Nephron progenitor cell (in vitro differentiated cells): ENCODE results near the gene PRPF38B.

Experiments
- DNase-seq: peaks from one replicate; pipeline ENCODE4 v3.0.0; 2021
- H3K27ac Mint-ChIP-seq: 2 replicates; pipeline ENCODE4 v1.8.0; 2021; ENCODE audit warnings: mild to moderate bottlenecking, moderate library complexity, mixed read lengths
- H3K27me3 Mint-ChIP-seq: 2 replicates; pipeline ENCODE4 v1.8.0; 2021; ENCODE audit warnings: mild to moderate bottlenecking, low read depth, mixed read lengths; ENCODE audit not compliant: poor library complexity
- H3K36me3 Mint-ChIP-seq: 2 replicates; pipeline ENCODE4 v1.8.0; 2021; ENCODE audit warnings: low read depth, mixed read lengths
- H3K4me1 Mint-ChIP-seq: 2 replicates; pipeline ENCODE4 v1.8.0; 2021; ENCODE audit warnings: mixed read lengths
- H3K4me3 Mint-ChIP-seq: 2 replicates; pipeline ENCODE4 v1.8.0; 2021; ENCODE audit warnings: mild to moderate bottlenecking, moderate library complexity, mixed read lengths
- H3K9me3 Mint-ChIP-seq: 2 replicates; pipeline ENCODE4 v1.8.0; 2021; ENCODE audit warnings: mild to moderate bottlenecking, moderate library complexity, mixed read lengths
- TF ChIP-seq, protein P1 (sequence below): fragments of 200-600 bp; sonication (generic); IDR thresholded peaks from 2 replicates; pipeline ENCODE4 v1.5.0; 2021; ENCODE audit warnings: antibody characterized with exemption

Gene PRPF38B, protein sequence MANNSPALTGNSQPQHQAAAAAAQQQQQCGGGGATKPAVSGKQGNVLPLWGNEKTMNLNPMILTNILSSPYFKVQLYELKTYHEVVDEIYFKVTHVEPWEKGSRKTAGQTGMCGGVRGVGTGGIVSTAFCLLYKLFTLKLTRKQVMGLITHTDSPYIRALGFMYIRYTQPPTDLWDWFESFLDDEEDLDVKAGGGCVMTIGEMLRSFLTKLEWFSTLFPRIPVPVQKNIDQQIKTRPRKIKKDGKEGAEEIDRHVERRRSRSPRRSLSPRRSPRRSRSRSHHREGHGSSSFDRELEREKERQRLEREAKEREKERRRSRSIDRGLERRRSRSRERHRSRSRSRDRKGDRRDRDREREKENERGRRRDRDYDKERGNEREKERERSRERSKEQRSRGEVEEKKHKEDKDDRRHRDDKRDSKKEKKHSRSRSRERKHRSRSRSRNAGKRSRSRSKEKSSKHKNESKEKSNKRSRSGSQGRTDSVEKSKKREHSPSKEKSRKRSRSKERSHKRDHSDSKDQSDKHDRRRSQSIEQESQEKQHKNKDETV

DNA sequence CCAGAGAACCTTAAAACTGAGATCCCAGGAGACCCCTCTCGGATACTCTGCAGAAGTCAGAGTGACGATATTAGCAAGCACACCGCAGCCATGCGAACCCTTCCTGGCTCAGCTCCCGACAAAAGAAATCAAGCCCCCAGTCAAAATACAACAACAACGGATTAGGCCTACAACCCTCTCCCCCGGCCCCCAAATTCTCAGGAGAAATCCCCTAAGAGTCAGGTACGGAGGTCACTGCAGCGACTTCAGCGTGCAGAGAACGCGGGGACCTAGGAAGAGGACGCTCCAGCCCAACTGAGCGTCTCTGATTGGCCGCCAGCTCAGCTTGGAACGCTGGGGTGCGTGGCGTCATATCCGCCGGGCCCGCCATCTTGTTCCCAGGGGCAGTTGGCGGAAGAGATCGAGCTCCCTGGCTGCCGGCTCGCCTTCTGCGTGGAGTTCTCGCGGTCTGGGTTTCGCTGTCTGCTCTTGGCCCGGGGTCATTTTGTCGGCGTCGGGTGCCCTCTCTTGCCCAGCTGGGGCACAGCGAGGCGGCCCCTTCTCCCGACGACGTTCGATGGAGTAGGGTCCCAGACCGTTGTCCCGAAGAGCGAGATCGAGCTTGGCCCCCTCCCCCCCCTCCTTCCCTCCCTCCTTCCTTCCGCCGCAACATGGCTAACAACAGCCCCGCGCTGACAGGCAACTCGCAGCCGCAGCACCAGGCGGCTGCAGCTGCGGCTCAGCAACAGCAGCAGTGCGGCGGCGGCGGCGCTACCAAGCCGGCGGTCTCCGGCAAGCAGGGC, at the start of gene PRPF38B:
Gene PRPF38B (plus strand): TSS at position 369 of the 782 bp plus-strand sequence. CDS start 282 bp downstream, at position 651.
- peaks cover 15% of the 10 kb centered on the region for H3K36me3 Mint-ChIP-seq
- H3K27ac Mint-ChIP-seq, result peak within 1 kb of the TSS; percentile 100
- peak; percentile 92 for DNase-seq
- H3K4me1 Mint-ChIP-seq, result peaks cover 33% of the 10 kb centered on the region
- peak within 1 kb of the TSS; percentile 97 for H3K4me3 Mint-ChIP-seq
- TF ChIP-seq, protein P1, sequence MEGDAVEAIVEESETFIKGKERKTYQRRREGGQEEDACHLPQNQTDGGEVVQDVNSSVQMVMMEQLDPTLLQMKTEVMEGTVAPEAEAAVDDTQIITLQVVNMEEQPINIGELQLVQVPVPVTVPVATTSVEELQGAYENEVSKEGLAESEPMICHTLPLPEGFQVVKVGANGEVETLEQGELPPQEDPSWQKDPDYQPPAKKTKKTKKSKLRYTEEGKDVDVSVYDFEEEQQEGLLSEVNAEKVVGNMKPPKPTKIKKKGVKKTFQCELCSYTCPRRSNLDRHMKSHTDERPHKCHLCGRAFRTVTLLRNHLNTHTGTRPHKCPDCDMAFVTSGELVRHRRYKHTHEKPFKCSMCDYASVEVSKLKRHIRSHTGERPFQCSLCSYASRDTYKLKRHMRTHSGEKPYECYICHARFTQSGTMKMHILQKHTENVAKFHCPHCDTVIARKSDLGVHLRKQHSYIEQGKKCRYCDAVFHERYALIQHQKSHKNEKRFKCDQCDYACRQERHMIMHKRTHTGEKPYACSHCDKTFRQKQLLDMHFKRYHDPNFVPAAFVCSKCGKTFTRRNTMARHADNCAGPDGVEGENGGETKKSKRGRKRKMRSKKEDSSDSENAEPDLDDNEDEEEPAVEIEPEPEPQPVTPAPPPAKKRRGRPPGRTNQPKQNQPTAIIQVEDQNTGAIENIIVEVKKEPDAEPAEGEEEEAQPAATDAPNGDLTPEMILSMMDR, result no peak
- H3K27me3 Mint-ChIP-seq, result peaks cover 24% of the 10 kb centered on the region
- no peaks in the 10 kb centered on the region for H3K9me3 Mint-ChIP-seq

DNA sequence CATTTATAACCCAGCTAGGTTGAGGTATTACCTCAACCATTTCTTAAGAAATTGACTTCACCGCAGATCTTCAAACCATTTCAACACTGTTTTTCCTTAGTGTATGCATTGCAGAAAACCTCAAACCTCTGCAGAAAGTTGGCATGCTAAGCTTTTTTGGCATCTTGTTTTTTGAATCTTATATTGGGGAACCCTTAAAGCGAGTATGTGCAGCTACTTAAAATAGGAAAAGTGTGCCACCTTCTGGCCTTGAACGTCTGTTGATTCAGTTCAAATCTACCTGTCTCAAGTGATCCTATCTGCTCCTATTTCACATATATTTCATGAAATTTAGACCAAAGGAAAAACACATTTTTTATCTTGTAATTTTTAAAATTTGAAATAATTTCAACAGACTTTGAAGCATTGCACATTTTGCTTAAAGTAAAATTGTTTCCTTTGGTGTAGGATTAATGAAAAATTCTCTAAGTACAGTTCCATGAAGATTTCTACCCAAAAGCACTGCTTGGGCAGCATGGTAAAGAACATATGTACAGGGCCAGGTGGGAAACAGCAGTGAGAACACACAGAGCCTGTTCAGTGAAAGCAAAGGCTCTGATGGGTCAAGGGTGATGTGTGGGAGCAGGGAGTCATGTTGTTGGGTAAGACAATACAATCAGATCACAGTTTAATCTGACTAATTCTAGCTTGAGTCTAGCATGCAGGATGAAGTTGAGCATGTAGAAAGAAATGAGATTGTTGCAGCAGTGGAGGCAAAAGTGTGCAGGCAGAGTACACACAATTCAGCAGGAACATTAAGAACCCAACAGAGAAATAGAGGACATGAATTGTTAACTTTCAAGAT, 48.4 kb upstream of the PRPF38B start:
- TF ChIP-seq, protein P1, result peak; percentile 38
- no peak for DNase-seq
- Mint-ChIP-seq H3K36me3 (peaks cover 12% of the 10 kb centered on the region), H3K27ac (no peak overlapping the region), H3K4me1 (peaks cover 12% of the 10 kb centered on the region), H3K27me3 (peaks cover 3% of the 10 kb centered on the region), H3K4me3 (no peak overlapping the region), H3K9me3 (no peaks in the 10 kb centered on the region)

GRCh38 chr1:108644984-108645383, 47.1 kb upstream of the PRPF38B start:
- H3K4me3 Mint-ChIP-seq, result no peak overlapping the region
- peaks cover 3% of the 10 kb centered on the region for H3K27me3 Mint-ChIP-seq
- no peak overlapping the region for H3K27ac Mint-ChIP-seq
- peaks cover 7% of the 10 kb centered on the region for H3K4me1 Mint-ChIP-seq
- TF ChIP-seq, protein P1, result no peak
- H3K9me3 Mint-ChIP-seq, result no peaks in the 10 kb centered on the region
- peaks cover 6% of the 10 kb centered on the region for H3K36me3 Mint-ChIP-seq
- no peak for DNase-seq

DNA sequence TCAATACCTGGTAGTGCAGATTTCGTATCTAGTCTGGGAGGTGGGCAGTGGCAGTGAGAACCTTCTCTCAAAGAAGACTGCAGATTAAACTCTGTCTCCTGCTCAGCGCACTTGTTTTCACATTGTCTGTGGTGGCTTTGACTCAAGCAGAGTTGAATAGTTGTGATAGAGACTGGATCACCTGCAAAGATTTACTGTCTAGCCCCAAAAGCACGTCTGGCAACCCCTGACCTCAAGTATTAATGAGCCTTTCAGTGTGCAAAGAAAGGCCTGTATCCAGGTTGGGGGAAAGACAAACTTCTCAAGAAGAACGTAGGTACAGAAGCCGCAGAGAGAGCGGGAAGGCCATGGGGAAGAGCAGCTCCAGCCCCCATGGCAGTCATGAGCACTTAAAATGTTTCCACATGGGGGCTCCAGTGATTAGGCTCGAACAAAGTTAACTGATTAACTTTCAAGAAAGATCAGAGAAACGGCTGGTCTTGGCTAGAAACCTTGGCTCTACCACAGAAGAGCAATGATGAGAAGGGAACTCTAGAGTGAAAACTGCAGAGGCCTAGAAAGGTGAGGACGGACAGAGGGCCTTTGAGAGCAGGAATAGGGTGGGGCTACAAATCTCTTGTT, 46.4 kb upstream of the PRPF38B start:
- Mint-ChIP-seq H3K27me3 (peaks cover 3% of the 10 kb centered on the region), H3K4me3 (no peak overlapping the region), H3K4me1 (peaks cover 5% of the 10 kb centered on the region), H3K36me3 (no peaks in the 10 kb centered on the region), H3K9me3 (no peaks in the 10 kb centered on the region), H3K27ac (no peak overlapping the region)
- DNase-seq, result no peak
- TF ChIP-seq, protein P1, result no peak

- H3K4me1 Mint-ChIP-seq, result peaks cover 5% of the 10 kb centered on the region
- no peaks in the 10 kb centered on the region for H3K9me3 Mint-ChIP-seq
- no peak overlapping the region for H3K4me3 Mint-ChIP-seq
- TF ChIP-seq, protein P1, result no peak
- no peak for DNase-seq
- H3K27me3 Mint-ChIP-seq, result peaks cover 3% of the 10 kb centered on the region
- no peak overlapping the region for H3K27ac Mint-ChIP-seq
- no peaks in the 10 kb centered on the region for H3K36me3 Mint-ChIP-seq
Measured at GRCh38 chr1:108646265-108646647, 45.9 kb upstream of the PRPF38B start.
